H1 (cell line): ENCODE data around the gene RFPL2.

Experiments
- CTCF ChIP-seq, 3 experiments: IDR thresholded peaks; 1 replicate in 2 of 3; 2 replicates in 1 of 3; pipeline versions ENCODE4 v1.5.1 to v1.6.1; 2011; ENCODE audit warnings: low read length in 3 of 3, mild to moderate bottlenecking in 3 of 3, inconsistent platforms in 2 of 3, low read depth in 1 of 3, moderate library complexity in 1 of 3; ENCODE audit not compliant: insufficient read depth in 1 of 3; ENCODE audit errors: control extremely low read depth in 1 of 3
- NRF1 ChIP-seq: IDR thresholded peaks from 2 replicates; pipeline ENCODE4 v1.6.1; 2011; ENCODE audit warnings: mild to moderate bottlenecking, low read depth, low read length, improper control_type of control experiment
- POLR2A ChIP-seq, 2 experiments: IDR thresholded peaks; 1 replicate in 1 of 2; 2 replicates in 1 of 2; pipeline ENCODE4 v1.6.1; 2011; ENCODE audit warnings: low read depth in 2 of 2, low read length in 2 of 2, mild to moderate bottlenecking in 2 of 2; ENCODE audit errors: control extremely low read depth in 1 of 2
- SP2 ChIP-seq: IDR thresholded peaks from 2 replicates; pipeline ENCODE4 v1.6.1; 2012; ENCODE audit warnings: mild to moderate bottlenecking, low read length, inconsistent platforms
- SUZ12 ChIP-seq: fragments of 200-600 bp; sonication (generic); IDR thresholded peaks from 2 replicates; pipeline ENCODE4 v1.6.1; 2012; ENCODE audit warnings: mild to moderate bottlenecking, inconsistent platforms, low read length, moderate library complexity, mixed read lengths
- TAF1 ChIP-seq: IDR thresholded peaks from 2 replicates; pipeline ENCODE4 v1.6.1; 2011; ENCODE audit warnings: mild to moderate bottlenecking, low read depth, low read length
- ZNF274 ChIP-seq: IDR thresholded peaks from 2 replicates; pipeline ENCODE4 v1.7.0; 2012; ENCODE audit warnings: low read length, borderline replicate concordance; ENCODE audit errors: extremely low read depth

GRCh38 chr22:32177221-32177765 lies 27.6 kb downstream of the RFPL2 start:
- TF ChIP-seq TAF1: no peak
- no peak for TF ChIP-seq CTCF (IDR thresholded peaks at IDR 0.05; ENCODE audit: control extremely low read depth in 1 of 3, insufficient read depth in 1 of 3, low read depth in 1 of 3, low read length in 3 of 3)
- no peak for TF ChIP-seq NRF1
- TF ChIP-seq SUZ12: no peak
- TF ChIP-seq ZNF274: no peak
- TF ChIP-seq POLR2A (IDR thresholded peaks at IDR 0.05; ENCODE audit: control extremely low read depth in 1 of 2, low read depth in 2 of 2, low read length in 2 of 2): no peak
- no peak for TF ChIP-seq SP2
